ENCODE measurements around the gene FLACC1.

Gene FLACC1

DNA sequence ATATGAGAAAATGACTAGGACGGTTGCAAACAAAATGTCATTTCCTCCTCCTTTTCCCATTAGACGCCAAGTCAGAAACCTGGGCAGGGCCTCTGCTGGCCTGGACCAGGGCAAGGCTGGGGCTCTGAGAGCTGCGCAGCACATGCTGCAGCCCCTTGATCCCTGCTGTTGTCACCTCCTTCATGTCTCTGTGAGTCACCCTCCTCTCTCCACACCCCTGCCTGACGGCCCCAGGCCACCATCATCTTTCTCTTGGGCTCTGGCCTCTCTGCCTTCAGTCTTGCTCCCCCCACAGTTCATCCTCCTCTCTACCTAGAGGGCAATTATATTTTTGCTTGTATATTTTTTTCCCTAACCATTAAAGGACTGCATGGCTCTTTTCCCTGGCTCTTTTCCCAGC lies 10.0 kb downstream of the FLACC1 start (continued):
- TF ChIP-seq, protein P1, sequence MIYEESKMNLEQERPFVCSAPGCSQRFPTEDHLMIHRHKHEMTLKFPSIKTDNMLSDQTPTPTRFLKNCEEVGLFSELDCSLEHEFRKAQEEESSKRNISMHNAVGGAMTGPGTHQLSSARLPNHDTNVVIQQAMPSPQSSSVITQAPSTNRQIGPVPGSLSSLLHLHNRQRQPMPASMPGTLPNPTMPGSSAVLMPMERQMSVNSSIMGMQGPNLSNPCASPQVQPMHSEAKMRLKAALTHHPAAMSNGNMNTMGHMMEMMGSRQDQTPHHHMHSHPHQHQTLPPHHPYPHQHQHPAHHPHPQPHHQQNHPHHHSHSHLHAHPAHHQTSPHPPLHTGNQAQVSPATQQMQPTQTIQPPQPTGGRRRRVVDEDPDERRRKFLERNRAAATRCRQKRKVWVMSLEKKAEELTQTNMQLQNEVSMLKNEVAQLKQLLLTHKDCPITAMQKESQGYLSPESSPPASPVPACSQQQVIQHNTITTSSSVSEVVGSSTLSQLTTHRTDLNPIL (CRISPR knock-in tag; IDR thresholded peaks at IDR 0.05; ENCODE audit: low read depth), result no peak
- TF ChIP-seq, protein P2, sequence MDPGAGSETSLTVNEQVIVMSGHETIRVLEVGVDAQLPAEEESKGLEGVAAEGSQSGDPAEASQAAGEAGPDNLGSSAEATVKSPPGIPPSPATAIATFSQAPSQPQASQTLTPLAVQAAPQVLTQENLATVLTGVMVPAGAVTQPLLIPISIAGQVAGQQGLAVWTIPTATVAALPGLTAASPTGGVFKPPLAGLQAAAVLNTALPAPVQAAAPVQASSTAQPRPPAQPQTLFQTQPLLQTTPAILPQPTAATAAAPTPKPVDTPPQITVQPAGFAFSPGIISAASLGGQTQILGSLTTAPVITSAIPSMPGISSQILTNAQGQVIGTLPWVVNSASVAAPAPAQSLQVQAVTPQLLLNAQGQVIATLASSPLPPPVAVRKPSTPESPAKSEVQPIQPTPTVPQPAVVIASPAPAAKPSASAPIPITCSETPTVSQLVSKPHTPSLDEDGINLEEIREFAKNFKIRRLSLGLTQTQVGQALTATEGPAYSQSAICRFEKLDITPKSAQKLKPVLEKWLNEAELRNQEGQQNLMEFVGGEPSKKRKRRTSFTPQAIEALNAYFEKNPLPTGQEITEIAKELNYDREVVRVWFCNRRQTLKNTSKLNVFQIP (CRISPR knock-in tag; IDR thresholded peaks at IDR 0.05; ENCODE audit: borderline replicate concordance, low read depth), result no peak
- TF ChIP-seq TCF4 (CRISPR knock-in tag; IDR thresholded peaks at IDR 0.05; ENCODE audit: borderline replicate concordance), result no peak
- no peak for TF ChIP-seq ZFP30 (CRISPR knock-in tag; IDR thresholded peaks at IDR 0.05)
- no peak for TF ChIP-seq ZNF70 (CRISPR knock-in tag; IDR thresholded peaks at IDR 0.05)
- no peak for TF ChIP-seq ZFP3 (CRISPR knock-in tag; IDR thresholded peaks at IDR 0.05)
- no peak for TF ChIP-seq PPARA (CRISPR knock-in tag; IDR thresholded peaks at IDR 0.05; ENCODE audit: borderline replicate concordance)

DNA sequence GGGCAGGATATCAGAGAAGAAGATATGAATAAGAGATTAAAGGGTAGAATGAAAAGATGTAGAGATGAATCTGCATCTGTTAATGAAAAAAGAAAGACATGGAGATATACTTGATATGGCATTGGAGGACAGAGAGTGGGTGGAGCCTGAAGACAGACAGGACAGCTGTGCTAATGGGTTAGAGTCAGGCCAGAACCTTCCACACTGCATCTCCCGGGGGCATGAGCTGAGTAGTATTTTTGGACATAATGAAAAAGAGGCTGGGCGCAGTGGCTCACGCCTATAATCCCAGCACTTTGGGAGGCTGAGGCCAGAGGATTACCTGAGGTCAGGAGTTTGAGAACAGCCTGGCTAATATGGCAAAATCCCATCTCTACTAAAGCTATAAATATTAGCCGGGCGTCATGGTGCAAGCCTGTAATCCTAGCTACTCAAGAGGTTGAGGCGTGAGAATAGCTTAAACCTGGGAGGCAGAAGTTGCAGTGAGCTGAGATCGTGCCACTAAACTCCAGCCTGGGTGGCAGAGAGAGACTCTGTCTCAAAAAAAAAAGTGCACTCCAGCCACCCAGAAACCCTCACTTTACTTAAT lies 11.4 kb downstream of the FLACC1 start:
- TF ChIP-seq ZFP30 (CRISPR knock-in tag; IDR thresholded peaks at IDR 0.05), result no peak
- TF ChIP-seq SNAI2 (CRISPR knock-in tag; IDR thresholded peaks at IDR 0.05), result no peak
- no peak for TF ChIP-seq ZNF8 (CRISPR knock-in tag; IDR thresholded peaks at IDR 0.05)
- TF ChIP-seq OSR1 (CRISPR knock-in tag; IDR thresholded peaks at IDR 0.05), result no peak
- no peak for TF ChIP-seq GLIS3 (CRISPR knock-in tag; IDR thresholded peaks at IDR 0.05)
- no peak for TF ChIP-seq BACH2 (CRISPR knock-in tag; IDR thresholded peaks at IDR 0.05; ENCODE audit: borderline replicate concordance)
- TF ChIP-seq RARB (CRISPR knock-in tag; IDR thresholded peaks at IDR 0.05), result no peak
- TF ChIP-seq, protein P3, sequence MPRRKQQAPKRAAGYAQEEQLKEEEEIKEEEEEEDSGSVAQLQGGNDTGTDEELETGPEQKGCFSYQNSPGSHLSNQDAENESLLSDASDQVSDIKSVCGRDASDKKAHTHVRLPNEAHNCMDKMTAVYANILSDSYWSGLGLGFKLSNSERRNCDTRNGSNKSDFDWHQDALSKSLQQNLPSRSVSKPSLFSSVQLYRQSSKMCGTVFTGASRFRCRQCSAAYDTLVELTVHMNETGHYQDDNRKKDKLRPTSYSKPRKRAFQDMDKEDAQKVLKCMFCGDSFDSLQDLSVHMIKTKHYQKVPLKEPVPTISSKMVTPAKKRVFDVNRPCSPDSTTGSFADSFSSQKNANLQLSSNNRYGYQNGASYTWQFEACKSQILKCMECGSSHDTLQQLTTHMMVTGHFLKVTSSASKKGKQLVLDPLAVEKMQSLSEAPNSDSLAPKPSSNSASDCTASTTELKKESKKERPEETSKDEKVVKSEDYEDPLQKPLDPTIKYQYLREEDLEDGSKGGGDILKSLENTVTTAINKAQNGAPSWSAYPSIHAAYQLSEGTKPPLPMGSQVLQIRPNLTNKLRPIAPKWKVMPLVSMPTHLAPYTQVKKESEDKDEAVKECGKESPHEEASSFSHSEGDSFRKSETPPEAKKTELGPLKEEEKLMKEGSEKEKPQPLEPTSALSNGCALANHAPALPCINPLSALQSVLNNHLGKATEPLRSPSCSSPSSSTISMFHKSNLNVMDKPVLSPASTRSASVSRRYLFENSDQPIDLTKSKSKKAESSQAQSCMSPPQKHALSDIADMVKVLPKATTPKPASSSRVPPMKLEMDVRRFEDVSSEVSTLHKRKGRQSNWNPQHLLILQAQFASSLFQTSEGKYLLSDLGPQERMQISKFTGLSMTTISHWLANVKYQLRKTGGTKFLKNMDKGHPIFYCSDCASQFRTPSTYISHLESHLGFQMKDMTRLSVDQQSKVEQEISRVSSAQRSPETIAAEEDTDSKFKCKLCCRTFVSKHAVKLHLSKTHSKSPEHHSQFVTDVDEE (CRISPR knock-in tag; IDR thresholded peaks at IDR 0.05), result no peak
- ATAC-seq, result no peak

DNA sequence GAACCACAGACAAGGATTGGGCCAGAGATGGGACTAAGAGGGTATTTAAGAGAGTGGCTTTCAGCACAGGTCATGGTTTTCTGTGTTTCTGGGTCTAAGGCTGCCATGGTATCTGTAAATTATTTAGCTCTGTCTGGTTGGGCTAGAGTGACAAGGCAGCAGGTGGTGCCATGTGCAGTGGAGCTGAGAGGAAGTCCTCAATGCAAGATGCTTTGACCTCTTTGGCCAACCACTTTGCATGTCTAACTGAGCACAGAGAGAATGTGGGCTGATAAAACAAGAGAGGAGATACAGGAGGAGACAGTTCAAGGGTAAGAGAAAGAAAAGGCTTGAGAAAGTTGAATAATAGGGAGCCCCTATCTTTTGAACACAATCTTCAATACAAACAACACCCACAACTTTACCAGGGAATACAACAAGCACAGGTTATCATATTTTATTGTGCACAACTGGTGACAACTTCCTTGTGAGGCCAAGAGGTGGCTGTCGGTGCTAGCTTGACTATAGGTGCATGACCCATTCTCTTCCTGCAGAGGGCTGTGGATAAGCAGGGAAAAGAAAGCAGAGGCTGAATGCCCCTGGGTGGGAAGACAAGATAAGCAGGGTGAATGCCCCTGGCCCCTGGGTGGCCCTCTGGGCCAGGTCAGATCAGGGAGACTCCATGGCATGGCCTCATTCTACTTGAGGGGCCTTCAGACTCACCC lies 12.3 kb downstream of the FLACC1 start:
- TF ChIP-seq, protein P1 (CRISPR knock-in tag; IDR thresholded peaks at IDR 0.05; ENCODE audit: low read depth), result no peak
- TF ChIP-seq ZC3H10 (CRISPR knock-in tag; IDR thresholded peaks at IDR 0.05), result no peak
- TF ChIP-seq ZFP30 (CRISPR knock-in tag; IDR thresholded peaks at IDR 0.05), result no peak
- no peak for TF ChIP-seq ISL1 (CRISPR knock-in tag; IDR thresholded peaks at IDR 0.05)
- TF ChIP-seq OSR1 (CRISPR knock-in tag; IDR thresholded peaks at IDR 0.05), result no peak
- no peak for TF ChIP-seq RARB (CRISPR knock-in tag; IDR thresholded peaks at IDR 0.05)
- no peak for TF ChIP-seq ARNTL (CRISPR knock-in tag; IDR thresholded peaks at IDR 0.05; ENCODE audit: borderline replicate concordance, low read depth)
- no peak for TF ChIP-seq ZNF565 (CRISPR knock-in tag; conservative IDR thresholded peaks at IDR 0.05; ENCODE audit: low read depth)
- TF ChIP-seq PPARA (CRISPR knock-in tag; IDR thresholded peaks at IDR 0.05; ENCODE audit: borderline replicate concordance), result no peak
- TF ChIP-seq TCF4 (CRISPR knock-in tag; IDR thresholded peaks at IDR 0.05; ENCODE audit: borderline replicate concordance), result no peak
- TF ChIP-seq, protein P2 (CRISPR knock-in tag; IDR thresholded peaks at IDR 0.05; ENCODE audit: borderline replicate concordance, low read depth), result no peak
- TF ChIP-seq ZNF8 (CRISPR knock-in tag; IDR thresholded peaks at IDR 0.05), result no peak
- no peak for TF ChIP-seq TOX (CRISPR knock-in tag; IDR thresholded peaks at IDR 0.05; ENCODE audit: borderline replicate concordance)
- TF ChIP-seq, protein P4, sequence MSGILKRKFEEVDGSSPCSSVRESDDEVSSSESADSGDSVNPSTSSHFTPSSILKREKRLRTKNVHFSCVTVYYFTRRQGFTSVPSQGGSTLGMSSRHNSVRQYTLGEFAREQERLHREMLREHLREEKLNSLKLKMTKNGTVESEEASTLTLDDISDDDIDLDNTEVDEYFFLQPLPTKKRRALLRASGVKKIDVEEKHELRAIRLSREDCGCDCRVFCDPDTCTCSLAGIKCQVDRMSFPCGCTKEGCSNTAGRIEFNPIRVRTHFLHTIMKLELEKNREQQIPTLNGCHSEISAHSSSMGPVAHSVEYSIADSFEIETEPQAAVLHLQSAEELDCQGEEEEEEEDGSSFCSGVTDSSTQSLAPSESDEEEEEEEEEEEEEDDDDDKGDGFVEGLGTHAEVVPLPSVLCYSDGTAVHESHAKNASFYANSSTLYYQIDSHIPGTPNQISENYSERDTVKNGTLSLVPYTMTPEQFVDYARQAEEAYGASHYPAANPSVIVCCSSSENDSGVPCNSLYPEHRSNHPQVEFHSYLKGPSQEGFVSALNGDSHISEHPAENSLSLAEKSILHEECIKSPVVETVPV (CRISPR knock-in tag; IDR thresholded peaks at IDR 0.05), result no peak
- TF ChIP-seq, protein P5, sequence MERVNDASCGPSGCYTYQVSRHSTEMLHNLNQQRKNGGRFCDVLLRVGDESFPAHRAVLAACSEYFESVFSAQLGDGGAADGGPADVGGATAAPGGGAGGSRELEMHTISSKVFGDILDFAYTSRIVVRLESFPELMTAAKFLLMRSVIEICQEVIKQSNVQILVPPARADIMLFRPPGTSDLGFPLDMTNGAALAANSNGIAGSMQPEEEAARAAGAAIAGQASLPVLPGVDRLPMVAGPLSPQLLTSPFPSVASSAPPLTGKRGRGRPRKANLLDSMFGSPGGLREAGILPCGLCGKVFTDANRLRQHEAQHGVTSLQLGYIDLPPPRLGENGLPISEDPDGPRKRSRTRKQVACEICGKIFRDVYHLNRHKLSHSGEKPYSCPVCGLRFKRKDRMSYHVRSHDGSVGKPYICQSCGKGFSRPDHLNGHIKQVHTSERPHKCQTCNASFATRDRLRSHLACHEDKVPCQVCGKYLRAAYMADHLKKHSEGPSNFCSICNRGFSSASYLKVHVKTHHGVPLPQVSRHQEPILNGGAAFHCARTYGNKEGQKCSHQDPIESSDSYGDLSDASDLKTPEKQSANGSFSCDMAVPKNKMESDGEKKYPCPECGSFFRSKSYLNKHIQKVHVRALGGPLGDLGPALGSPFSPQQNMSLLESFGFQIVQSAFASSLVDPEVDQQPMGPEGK (CRISPR knock-in tag; IDR thresholded peaks at IDR 0.05; ENCODE audit: borderline replicate concordance), result no peak
- no peak for TF ChIP-seq SNAI2 (CRISPR knock-in tag; IDR thresholded peaks at IDR 0.05)

More for the DNA sequence above, 12.3 kb downstream of the FLACC1 start:
- ATAC-seq, result no peak

Data from SK-N-SH treated with all-trans-retinoic acid at 6 μM for 48 hours (cell line).